ENCODE data around the gene ANKRD12.

Gene ANKRD12

GRCh38 chr18:9097349-9097748, 39.2 kb upstream of the ANKRD12 start:
- no peak overlapping the region for H3K9ac ChIP-seq (ENCODE audit: low read length)
- H3K27me3 ChIP-seq (ENCODE audit: control insufficient read depth, insufficient read depth, low read length): no peaks in the 10 kb centered on the region
- peaks cover 19% of the 10 kb centered on the region for H3K4me1 ChIP-seq (ENCODE audit: control insufficient read depth, insufficient read depth, low read length)
- no peaks in the 10 kb centered on the region for H3K36me3 ChIP-seq (ENCODE audit: control insufficient read depth, insufficient read depth, low read length)
- no peak overlapping the region for H3K4me3 ChIP-seq (ENCODE audit: low read length)
- no peak overlapping the region for H3K27ac ChIP-seq (ENCODE audit: low read depth, low read length)

GRCh38 chr18:9100796-9101195, 35.8 kb upstream of the ANKRD12 start:
- H3K27ac ChIP-seq (ENCODE audit: low read depth, low read length): no peak overlapping the region
- H3K4me1 ChIP-seq (ENCODE audit: control insufficient read depth, insufficient read depth, low read length): peaks cover 21% of the 10 kb centered on the region
- no peak overlapping the region for H3K9ac ChIP-seq (ENCODE audit: low read length)
- no peak overlapping the region for H3K4me3 ChIP-seq (ENCODE audit: low read length)
- H3K36me3 ChIP-seq (ENCODE audit: control insufficient read depth, insufficient read depth, low read length): no peaks in the 10 kb centered on the region
- no peaks in the 10 kb centered on the region for H3K27me3 ChIP-seq (ENCODE audit: control insufficient read depth, insufficient read depth, low read length)

- peak overlapping the region; percentile 73 for H3K4me3 ChIP-seq (ENCODE audit: low read length)
- H3K27me3 ChIP-seq (ENCODE audit: control insufficient read depth, insufficient read depth, low read length): no peaks in the 10 kb centered on the region
- peak overlapping the region; percentile 84 for H3K9ac ChIP-seq (ENCODE audit: low read length)
- H3K4me1 ChIP-seq (ENCODE audit: control insufficient read depth, insufficient read depth, low read length): peaks cover 26% of the 10 kb centered on the region
- H3K36me3 ChIP-seq (ENCODE audit: control insufficient read depth, insufficient read depth, low read length): no peaks in the 10 kb centered on the region
- H3K27ac ChIP-seq (ENCODE audit: low read depth, low read length): peak overlapping the region; percentile 79
Measured at GRCh38 chr18:9101730-9102507, 34.7 kb upstream of the ANKRD12 start.

GRCh38 chr18:9102508-9103375, 33.8 kb upstream of the ANKRD12 start, which contains the start of gene NDUFV2:
TSS of gene NDUFV2 (plus strand) at chr18:9102699. CDS start at chr18:9102744, 45 bp downstream.
- Histone ChIP-seq H3K27me3 (ENCODE audit: control insufficient read depth, insufficient read depth, low read length) (no peaks in the 10 kb centered on the region), H3K27ac (ENCODE audit: low read depth, low read length) (peak within 1 kb of the TSS; percentile 79), H3K4me1 (ENCODE audit: control insufficient read depth, insufficient read depth, low read length) (peaks cover 26% of the 10 kb centered on the region), H3K4me3 (ENCODE audit: low read length) (peak within 1 kb of the TSS; percentile 74), H3K36me3 (ENCODE audit: control insufficient read depth, insufficient read depth, low read length) (no peaks in the 10 kb centered on the region), H3K9ac (ENCODE audit: low read length) (peak within 1 kb of the TSS; percentile 85)

- Histone ChIP-seq H3K4me3 (ENCODE audit: low read length) (peak overlapping the region; percentile 74), H3K36me3 (ENCODE audit: control insufficient read depth, insufficient read depth, low read length) (no peaks in the 10 kb centered on the region), H3K27ac (ENCODE audit: low read depth, low read length) (peak overlapping the region; percentile 79), H3K27me3 (ENCODE audit: control insufficient read depth, insufficient read depth, low read length) (no peaks in the 10 kb centered on the region), H3K4me1 (ENCODE audit: control insufficient read depth, insufficient read depth, low read length) (peaks cover 27% of the 10 kb centered on the region), H3K9ac (ENCODE audit: low read length) (peak overlapping the region; percentile 85)
Measured at GRCh38 chr18:9103376-9103873, 33.2 kb upstream of the ANKRD12 start.

GRCh38 chr18:9104244-9104901, 32.2 kb upstream of the ANKRD12 start:
- Histone ChIP-seq H3K4me3 (ENCODE audit: low read length) (peak overlapping the region; percentile 74), H3K9ac (ENCODE audit: low read length) (peak overlapping the region; percentile 53), H3K4me1 (ENCODE audit: control insufficient read depth, insufficient read depth, low read length) (peaks cover 27% of the 10 kb centered on the region), H3K27ac (ENCODE audit: low read depth, low read length) (peak overlapping the region; percentile 79), H3K27me3 (ENCODE audit: control insufficient read depth, insufficient read depth, low read length) (no peaks in the 10 kb centered on the region), H3K36me3 (ENCODE audit: control insufficient read depth, insufficient read depth, low read length) (no peaks in the 10 kb centered on the region)

- no peak overlapping the region for H3K9ac ChIP-seq (ENCODE audit: low read length)
- peaks cover 32% of the 10 kb centered on the region for H3K4me1 ChIP-seq (ENCODE audit: control insufficient read depth, insufficient read depth, low read length)
- peak overlapping the region; percentile 74 for H3K4me3 ChIP-seq (ENCODE audit: low read length)
- H3K27me3 ChIP-seq (ENCODE audit: control insufficient read depth, insufficient read depth, low read length): no peaks in the 10 kb centered on the region
- H3K27ac ChIP-seq (ENCODE audit: low read depth, low read length): peak overlapping the region; percentile 20
- no peaks in the 10 kb centered on the region for H3K36me3 ChIP-seq (ENCODE audit: control insufficient read depth, insufficient read depth, low read length)
Measured at GRCh38 chr18:9105420-9105819, 31.2 kb upstream of the ANKRD12 start.

- H3K4me1 ChIP-seq (ENCODE audit: control insufficient read depth, insufficient read depth, low read length): peaks cover 37% of the 10 kb centered on the region
- H3K9ac ChIP-seq (ENCODE audit: low read length): no peak overlapping the region
- peak overlapping the region; percentile 74 for H3K4me3 ChIP-seq (ENCODE audit: low read length)
- H3K27me3 ChIP-seq (ENCODE audit: control insufficient read depth, insufficient read depth, low read length): no peaks in the 10 kb centered on the region
- H3K36me3 ChIP-seq (ENCODE audit: control insufficient read depth, insufficient read depth, low read length): no peaks in the 10 kb centered on the region
- H3K27ac ChIP-seq (ENCODE audit: low read depth, low read length): no peak overlapping the region
Measured at GRCh38 chr18:9106094-9106493, 30.5 kb upstream of the ANKRD12 start.

GRCh38 chr18:9106800-9107584, 29.6 kb upstream of the ANKRD12 start:
- Histone ChIP-seq H3K36me3 (ENCODE audit: control insufficient read depth, insufficient read depth, low read length) (no peaks in the 10 kb centered on the region), H3K4me1 (ENCODE audit: control insufficient read depth, insufficient read depth, low read length) (peaks cover 35% of the 10 kb centered on the region), H3K9ac (ENCODE audit: low read length) (no peak overlapping the region), H3K27me3 (ENCODE audit: control insufficient read depth, insufficient read depth, low read length) (no peaks in the 10 kb centered on the region), H3K27ac (ENCODE audit: low read depth, low read length) (peak overlapping the region; percentile 54), H3K4me3 (ENCODE audit: low read length) (no peak overlapping the region)

GRCh38 chr18:9108911-9109310, 27.7 kb upstream of the ANKRD12 start:
- no peaks in the 10 kb centered on the region for H3K36me3 ChIP-seq (ENCODE audit: control insufficient read depth, insufficient read depth, low read length)
- H3K27ac ChIP-seq (ENCODE audit: low read depth, low read length): no peak overlapping the region
- peaks cover 39% of the 10 kb centered on the region for H3K4me1 ChIP-seq (ENCODE audit: control insufficient read depth, insufficient read depth, low read length)
- no peak overlapping the region for H3K4me3 ChIP-seq (ENCODE audit: low read length)
- no peaks in the 10 kb centered on the region for H3K27me3 ChIP-seq (ENCODE audit: control insufficient read depth, insufficient read depth, low read length)
- H3K9ac ChIP-seq (ENCODE audit: low read length): no peak overlapping the region

GRCh38 chr18:9109523-9109922, 27.1 kb upstream of the ANKRD12 start:
- no peak overlapping the region for H3K9ac ChIP-seq (ENCODE audit: low read length)

More at GRCh38 chr18:9109523-9109922, 27.1 kb upstream of the ANKRD12 start:
- Histone ChIP-seq H3K36me3 (ENCODE audit: control insufficient read depth, insufficient read depth, low read length) (no peaks in the 10 kb centered on the region), H3K4me1 (ENCODE audit: control insufficient read depth, insufficient read depth, low read length) (peaks cover 37% of the 10 kb centered on the region), H3K4me3 (ENCODE audit: low read length) (no peak overlapping the region), H3K27me3 (ENCODE audit: control insufficient read depth, insufficient read depth, low read length) (no peaks in the 10 kb centered on the region), H3K27ac (ENCODE audit: low read depth, low read length) (no peak overlapping the region)

Measured in rectal smooth muscle tissue (tissue), 1 donor.